ENCODE results near the gene EVX2.

EVX2 gene

GRCh38 chr2:176125772-176126054 lies 42.0 kb upstream of the EVX2 start:
- no peak for FAIRE-seq
- no peak for TF ChIP-seq POLR2A (IDR thresholded peaks at IDR 0.05; ENCODE audit: low read depth, low read length)

GRCh38 chr2:176124947-176125771 lies 41.4 kb upstream of the EVX2 start:
- TF ChIP-seq POLR2A (IDR thresholded peaks at IDR 0.05; ENCODE audit: low read depth, low read length): no peak
- DNase-seq (ENCODE audit: insufficient read length, low spot score): no peak
- no peak for FAIRE-seq

More at GRCh38 chr2:176125772-176126054, 42.0 kb upstream of the EVX2 start:
- DNase-seq (ENCODE audit: insufficient read length, low spot score): no peak

- no peak for TF ChIP-seq POLR2A (IDR thresholded peaks at IDR 0.05; ENCODE audit: low read depth, low read length)
- DNase-seq (ENCODE audit: insufficient read length, low spot score) (no peak), FAIRE-seq (no peak)
Observed at GRCh38 chr2:176124110-176124946, 40.6 kb upstream of the EVX2 start.

GRCh38 chr2:176123411-176124109 lies 39.8 kb upstream of the EVX2 start:
- DNase-seq (ENCODE audit: insufficient read length, low spot score): no peak
- no peak for TF ChIP-seq POLR2A (IDR thresholded peaks at IDR 0.05; ENCODE audit: low read depth, low read length)
- no peak for FAIRE-seq

- DNase-seq (ENCODE audit: insufficient read length, low spot score) (no peak), FAIRE-seq (no peak)
- TF ChIP-seq POLR2A (IDR thresholded peaks at IDR 0.05; ENCODE audit: low read depth, low read length): no peak
Observed at GRCh38 chr2:176122683-176123410, 39.1 kb upstream of the EVX2 start, which contains the start of gene HOXD9. Gene HOXD9 (plus strand): TSS chr2:176122719. CDS start chr2:176122769, 50 bp downstream.

GRCh38 chr2:176122052-176122682 lies 38.4 kb upstream of the EVX2 start:
- FAIRE-seq (no peak), DNase-seq (ENCODE audit: insufficient read length, low spot score) (no peak)
- TF ChIP-seq POLR2A (IDR thresholded peaks at IDR 0.05; ENCODE audit: low read depth, low read length): no peak

GRCh38 chr2:176121190-176122051 lies 37.7 kb upstream of the EVX2 start:
- no peak for TF ChIP-seq POLR2A (IDR thresholded peaks at IDR 0.05; ENCODE audit: low read depth, low read length)
- FAIRE-seq (no peak), DNase-seq (ENCODE audit: insufficient read length, low spot score) (no peak)

- TF ChIP-seq POLR2A (IDR thresholded peaks at IDR 0.05; ENCODE audit: low read depth, low read length): no peak
- DNase-seq (ENCODE audit: insufficient read length, low spot score): no peak
- no peak for FAIRE-seq
Observed at GRCh38 chr2:176120364-176121189, 36.8 kb upstream of the EVX2 start.

GRCh38 chr2:176118601-176119339 lies 35.0 kb upstream of the EVX2 start:
- TF ChIP-seq POLR2A (IDR thresholded peaks at IDR 0.05; ENCODE audit: low read depth, low read length): no peak
- DNase-seq (ENCODE audit: insufficient read length, low spot score) (no peak), FAIRE-seq (no peak)

- DNase-seq (ENCODE audit: insufficient read length, low spot score): no peak
- FAIRE-seq: no peak
- no peak for TF ChIP-seq POLR2A (IDR thresholded peaks at IDR 0.05; ENCODE audit: low read depth, low read length)
Observed at GRCh38 chr2:176117823-176118371, 34.1 kb upstream of the EVX2 start.
